ENCODE measurements around the gene ZBTB20. TPM values are rescaled to one million over a fixed set of nuclear protein-coding genes. Genes with fewer than 3 reads are reported as not detected.

Gene ZBTB20
- total and polyA plus RNA-seq, 2 donors (not counting 1 experiment from before 2014, with no cell fraction given): 4.0 to 123 TPM

- no peak overlapping the region for H3K4me3 ChIP-seq (ENCODE audit: control extremely low read depth in 1 of 5, extremely low read depth in 1 of 5, insufficient read depth in 1 of 5, low read depth in 2 of 5, low read length in 4 of 5)
- H4K20me1 ChIP-seq (ENCODE audit: control insufficient read depth, insufficient read depth, low read length, poor library complexity, severe bottlenecking): no peaks in the 10 kb centered on the region
- no CpG with 5 or more reads among the region's 2 CpGs for WGBS (ENCODE audit: insufficient coverage)
- H3K79me2 ChIP-seq (ENCODE audit: control insufficient read depth, insufficient read depth, low read length): no peaks in the 10 kb centered on the region
- H3K9ac ChIP-seq (ENCODE audit: low read length): no peak overlapping the region
- H3K4me3 Mint-ChIP-seq: no peak overlapping the region
- peaks cover 0 to 2% of the 10 kb centered on the region in 2 experiments for H3K36me3 ChIP-seq (replicated peaks in 1 of 2; ENCODE audit: control extremely low read depth in 1 of 2, control insufficient read depth in 1 of 2, extremely low read depth in 1 of 2, insufficient read depth in 2 of 2, low read length in 1 of 2)
- no peaks in the 10 kb centered on the region for H3K27me3 Mint-ChIP-seq
- H2AFZ ChIP-seq (ENCODE audit: insufficient read depth, low read depth, low read length, poor library complexity, severe bottlenecking): no peak overlapping the region
- ChIA-PET CTCF (interaction anchor here (0.5 to 1.5 kb wide), 2 partner anchors 11 to 876 kb away, joined by 3 to 4 read pairs; no protein-coding TSS in a partner anchor), POLR2A (no interaction called here)
- TF ChIP-seq EZH2 (IDR thresholded peaks at IDR 0.05; ENCODE audit: borderline replicate concordance, insufficient read depth, low read depth, low read length, poor library complexity, severe bottlenecking): no peak
- TF ChIP-seq, protein P1, sequence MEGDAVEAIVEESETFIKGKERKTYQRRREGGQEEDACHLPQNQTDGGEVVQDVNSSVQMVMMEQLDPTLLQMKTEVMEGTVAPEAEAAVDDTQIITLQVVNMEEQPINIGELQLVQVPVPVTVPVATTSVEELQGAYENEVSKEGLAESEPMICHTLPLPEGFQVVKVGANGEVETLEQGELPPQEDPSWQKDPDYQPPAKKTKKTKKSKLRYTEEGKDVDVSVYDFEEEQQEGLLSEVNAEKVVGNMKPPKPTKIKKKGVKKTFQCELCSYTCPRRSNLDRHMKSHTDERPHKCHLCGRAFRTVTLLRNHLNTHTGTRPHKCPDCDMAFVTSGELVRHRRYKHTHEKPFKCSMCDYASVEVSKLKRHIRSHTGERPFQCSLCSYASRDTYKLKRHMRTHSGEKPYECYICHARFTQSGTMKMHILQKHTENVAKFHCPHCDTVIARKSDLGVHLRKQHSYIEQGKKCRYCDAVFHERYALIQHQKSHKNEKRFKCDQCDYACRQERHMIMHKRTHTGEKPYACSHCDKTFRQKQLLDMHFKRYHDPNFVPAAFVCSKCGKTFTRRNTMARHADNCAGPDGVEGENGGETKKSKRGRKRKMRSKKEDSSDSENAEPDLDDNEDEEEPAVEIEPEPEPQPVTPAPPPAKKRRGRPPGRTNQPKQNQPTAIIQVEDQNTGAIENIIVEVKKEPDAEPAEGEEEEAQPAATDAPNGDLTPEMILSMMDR (IDR thresholded peaks at IDR 0.05): no peak
- H3K4me1 ChIP-seq (ENCODE audit: control insufficient read depth in 2 of 2, insufficient read depth in 2 of 2, low read length in 2 of 2): no peaks in the 10 kb centered on the region
- ATAC-seq (ENCODE audit: low read depth) (no peak), DNase-seq (no peak)
- H3K4me2 ChIP-seq (replicated peaks; ENCODE audit: low read depth, low read length, poor library complexity, severe bottlenecking): no peak overlapping the region
- H3K4me1 Mint-ChIP-seq: peaks cover 3% of the 10 kb centered on the region
- H3K9me3 Mint-ChIP-seq (ENCODE audit: insufficient read depth): no peaks in the 10 kb centered on the region
- intact Hi-C loops (cut with micrococcal nuclease): no loop called here
- no peak overlapping the region for H3K27ac ChIP-seq (ENCODE audit: low read length in 2 of 2)
- no peak overlapping the region for H3K27ac Mint-ChIP-seq
- H3K27me3 ChIP-seq (replicated peaks in 1 of 4; ENCODE audit: control extremely low read depth in 1 of 4, control insufficient read depth in 3 of 4, insufficient read depth in 4 of 4, low read length in 3 of 4): no peaks in the 10 kb centered on the region
- no peaks in the 10 kb centered on the region for H3K9me3 ChIP-seq (ENCODE audit: control extremely low read depth in 1 of 3, control insufficient read depth in 2 of 3, insufficient read depth in 1 of 3, low read length in 2 of 3)
These were observed 435.7 kb downstream of the ZBTB20 start for GRCh38 chr3:114711321-114711886.

DNA sequence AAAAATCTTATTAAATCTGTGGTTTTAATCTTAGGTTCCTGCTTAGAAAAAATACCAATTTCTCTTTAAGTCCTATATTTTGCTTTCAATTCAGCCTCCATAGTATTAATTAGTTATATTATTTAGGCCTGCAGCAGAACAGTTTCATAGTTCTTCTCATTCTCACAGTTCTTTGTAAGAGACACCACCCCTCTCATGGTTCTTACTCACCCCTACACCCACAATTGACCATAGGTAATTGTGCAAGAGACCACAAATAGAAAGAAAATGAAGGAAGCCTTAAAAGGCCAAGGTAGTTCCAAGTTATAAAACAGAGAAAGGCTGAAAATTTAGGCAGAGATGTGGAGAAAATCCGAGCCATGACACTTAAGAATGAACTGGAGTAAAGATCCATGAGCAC, 438.0 kb downstream of the ZBTB20 start:
- Histone ChIP-seq H3K27ac (ENCODE audit: low read length in 2 of 2) (no peak overlapping the region), H3K36me3 (replicated peaks in 1 of 2; ENCODE audit: control extremely low read depth in 1 of 2, control insufficient read depth in 1 of 2, extremely low read depth in 1 of 2, insufficient read depth in 2 of 2, low read length in 1 of 2) (peaks cover 0 to 2% of the 10 kb centered on the region in 2 experiments), H3K27me3 (replicated peaks in 1 of 4; ENCODE audit: control extremely low read depth in 1 of 4, control insufficient read depth in 3 of 4, insufficient read depth in 4 of 4, low read length in 3 of 4) (no peaks in the 10 kb centered on the region), H3K79me2 (ENCODE audit: control insufficient read depth, insufficient read depth, low read length) (no peaks in the 10 kb centered on the region), H3K4me3 (ENCODE audit: control extremely low read depth in 1 of 5, extremely low read depth in 1 of 5, insufficient read depth in 1 of 5, low read depth in 2 of 5, low read length in 4 of 5) (no peak overlapping the region), H3K4me1 (ENCODE audit: control insufficient read depth in 2 of 2, insufficient read depth in 2 of 2, low read length in 2 of 2) (no peaks in the 10 kb centered on the region), H3K4me2 (replicated peaks; ENCODE audit: low read depth, low read length, poor library complexity, severe bottlenecking) (no peak overlapping the region), H3K9me3 (ENCODE audit: control extremely low read depth in 1 of 3, control insufficient read depth in 2 of 3, insufficient read depth in 1 of 3, low read length in 2 of 3) (no peaks in the 10 kb centered on the region), H4K20me1 (ENCODE audit: control insufficient read depth, insufficient read depth, low read length, poor library complexity, severe bottlenecking) (peaks cover 5% of the 10 kb centered on the region), H2AFZ (ENCODE audit: insufficient read depth, low read depth, low read length, poor library complexity, severe bottlenecking) (no peak overlapping the region), H3K9ac (ENCODE audit: low read length) (no peak overlapping the region)
- no peak for DNase-seq
- Mint-ChIP-seq H3K27ac (no peak overlapping the region), H3K9me3 (ENCODE audit: insufficient read depth) (no peaks in the 10 kb centered on the region), H3K27me3 (no peaks in the 10 kb centered on the region), H3K4me1 (peaks cover 10% of the 10 kb centered on the region), H3K4me3 (no peak overlapping the region)
- no CpG with 5 or more reads among the region's 1 CpG for WGBS (ENCODE audit: insufficient coverage)
- CTCF ChIA-PET: no interaction called here
- no peak for TF ChIP-seq EZH2 (IDR thresholded peaks at IDR 0.05; ENCODE audit: borderline replicate concordance, insufficient read depth, low read depth, low read length, poor library complexity, severe bottlenecking)
- TF ChIP-seq, protein P1 (IDR thresholded peaks at IDR 0.05): no peak
- POLR2A ChIA-PET: no interaction called here
- ATAC-seq (ENCODE audit: low read depth): no peak
- intact Hi-C loops (cut with micrococcal nuclease): no loop called here

Data from B cell (primary cell).